ENCODE results near the gene CDK8.
A peak's percentile ranks its signal among the peaks of the same experiment; 100 is the strongest.
"Not testable (repeated sequence)": the region's sequence is repeated elsewhere in the genome, so short reads cannot be mapped to it uniquely, and the experiment has no call there.

Gene CDK8

DNA sequence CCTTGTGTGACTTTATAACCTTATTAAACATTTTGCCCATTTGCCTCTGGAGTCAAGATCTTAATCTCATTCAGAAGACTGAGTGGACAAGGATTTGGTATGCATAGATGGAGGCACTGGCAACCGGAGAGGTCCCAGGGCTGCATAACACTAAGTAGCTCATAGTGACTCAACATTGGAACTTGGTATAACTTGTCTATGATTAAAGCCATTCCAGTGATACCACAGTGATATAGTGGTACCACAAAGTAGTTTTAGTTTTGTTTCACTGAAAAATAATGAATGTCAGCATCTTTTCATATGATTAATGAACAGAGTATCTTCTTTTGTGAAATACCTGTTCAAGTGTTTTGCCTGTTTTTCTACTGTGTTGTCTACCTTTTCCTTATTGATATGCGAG lies 26.4 kb downstream of the CDK8 start:
- Histone ChIP-seq H3K4me1 (ENCODE audit: control insufficient read depth, insufficient read depth, low read length, unreplicated experiment) (no peaks in the 10 kb centered on the region), H3K27ac (ENCODE audit: low read depth, low read length) (no peak overlapping the region), H3K27me3 (ENCODE audit: insufficient read depth, low read length) (no peaks in the 10 kb centered on the region), H3K4me3 (ENCODE audit: low read depth, low read length) (no peak overlapping the region), H3K79me2 (ENCODE audit: control insufficient read depth, insufficient read depth, low read length, unreplicated experiment) (peaks cover 16% of the 10 kb centered on the region), H3K36me3 (ENCODE audit: insufficient read depth, low read length) (no peaks in the 10 kb centered on the region), H2AFZ (ENCODE audit: low read length, unreplicated experiment) (no peak overlapping the region)

DNA sequence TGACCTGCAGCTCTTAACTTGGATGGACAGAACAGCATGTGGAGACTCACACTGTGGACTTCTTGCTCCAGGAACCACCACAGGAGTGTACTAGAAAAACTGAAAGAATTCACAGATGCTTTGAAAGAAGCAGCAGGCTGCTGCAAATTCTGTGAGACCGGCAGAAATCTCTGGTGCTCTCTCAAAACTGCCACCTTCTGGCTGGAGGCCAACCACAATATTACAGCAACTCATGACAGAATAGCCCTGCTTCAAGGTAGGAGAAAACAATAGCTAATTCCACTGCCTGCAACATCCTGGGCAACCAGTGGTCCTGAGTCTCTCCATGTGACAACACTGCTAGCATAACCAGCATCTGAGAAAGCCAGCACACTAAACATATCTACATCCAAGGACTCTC lies 26.9 kb downstream of the CDK8 start:
- H3K4me3 ChIP-seq (ENCODE audit: low read depth, low read length) = no peak overlapping the region
- no peak overlapping the region for H3K27ac ChIP-seq (ENCODE audit: low read depth, low read length)
- no peak overlapping the region for H2AFZ ChIP-seq (ENCODE audit: low read length, unreplicated experiment)
- H3K27me3 ChIP-seq (ENCODE audit: insufficient read depth, low read length) = no peaks in the 10 kb centered on the region
- peaks cover 16% of the 10 kb centered on the region for H3K79me2 ChIP-seq (ENCODE audit: control insufficient read depth, insufficient read depth, low read length, unreplicated experiment)
- no peaks in the 10 kb centered on the region for H3K36me3 ChIP-seq (ENCODE audit: insufficient read depth, low read length)
- H3K4me1 ChIP-seq (ENCODE audit: control insufficient read depth, insufficient read depth, low read length, unreplicated experiment) = no peaks in the 10 kb centered on the region

DNA sequence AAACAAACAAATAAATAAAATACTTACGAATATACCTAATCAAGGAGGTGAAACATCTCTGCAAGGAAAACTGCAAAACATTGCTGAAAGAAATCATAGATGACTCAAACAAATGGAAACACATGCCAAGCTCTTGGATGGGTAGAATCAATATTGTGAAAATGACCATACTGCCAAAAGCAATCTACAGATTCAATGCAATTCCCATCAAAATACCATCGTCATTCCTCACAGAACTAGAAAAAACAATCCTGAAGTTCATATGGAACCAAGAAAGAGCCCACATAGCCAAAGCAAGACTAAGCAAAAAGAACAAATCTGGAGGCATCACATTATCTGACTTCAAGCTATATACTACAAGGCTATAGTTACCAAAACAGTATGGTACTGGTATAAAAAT lies 32.0 kb downstream of the CDK8 start:
- not testable (repeated sequence) for H3K79me2 ChIP-seq (ENCODE audit: control insufficient read depth, insufficient read depth, low read length, unreplicated experiment); H3K27ac ChIP-seq (ENCODE audit: low read depth, low read length); H2AFZ ChIP-seq (ENCODE audit: low read length, unreplicated experiment); H3K27me3 ChIP-seq (ENCODE audit: insufficient read depth, low read length); H3K4me1 ChIP-seq (ENCODE audit: control insufficient read depth, insufficient read depth, low read length, unreplicated experiment); H3K36me3 ChIP-seq (ENCODE audit: insufficient read depth, low read length); H3K4me3 ChIP-seq (ENCODE audit: low read depth, low read length)

DNA sequence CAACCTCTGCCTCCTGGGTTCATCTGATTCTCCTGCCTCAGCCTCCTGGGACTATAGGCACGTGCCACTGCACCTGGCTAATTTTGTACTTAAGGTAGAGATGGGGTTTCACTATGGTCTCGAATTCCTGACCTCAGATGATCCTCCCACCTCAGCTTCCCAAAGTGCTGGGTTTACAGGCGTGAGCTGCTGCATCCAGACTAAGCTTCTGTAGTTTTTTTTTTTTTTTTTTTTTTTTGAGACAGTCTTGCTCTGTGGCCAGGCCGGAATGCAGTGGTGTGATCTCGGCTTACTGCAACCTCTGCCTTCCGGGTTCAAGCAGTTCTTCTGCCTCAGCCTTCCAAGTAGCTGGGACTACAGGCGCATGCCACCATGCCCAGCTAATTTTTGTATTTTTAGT lies 34.9 kb downstream of the CDK8 start:
- not testable (repeated sequence) for H3K27ac ChIP-seq (ENCODE audit: low read depth, low read length); H2AFZ ChIP-seq (ENCODE audit: low read length, unreplicated experiment)
- peaks cover 12% of the 10 kb centered on the region for H3K79me2 ChIP-seq (ENCODE audit: control insufficient read depth, insufficient read depth, low read length, unreplicated experiment)

DNA sequence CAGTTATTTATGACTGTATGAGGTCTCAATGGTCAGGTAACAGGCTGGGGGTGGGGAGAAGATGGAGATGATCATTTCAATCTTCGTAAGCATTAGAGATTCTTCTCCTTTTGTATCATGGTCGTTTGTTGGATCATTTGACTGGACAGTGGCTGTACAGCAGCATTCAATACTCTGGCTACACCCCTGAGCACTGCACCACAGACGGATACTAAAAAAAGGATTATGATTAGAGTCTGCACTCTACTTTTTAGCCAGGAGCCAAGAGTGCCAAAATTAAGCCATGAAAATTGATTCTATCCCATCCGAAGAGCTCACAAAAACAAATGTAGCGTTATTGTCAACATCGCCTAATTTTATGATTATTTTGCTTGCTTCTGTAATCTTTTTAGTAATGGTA lies 41.9 kb downstream of the CDK8 start:
- H3K4me1 ChIP-seq (ENCODE audit: control insufficient read depth, insufficient read depth, low read length, unreplicated experiment) = peaks cover 21% of the 10 kb centered on the region
- H3K27me3 ChIP-seq (ENCODE audit: insufficient read depth, low read length) = no peaks in the 10 kb centered on the region
- H3K79me2 ChIP-seq (ENCODE audit: control insufficient read depth, insufficient read depth, low read length, unreplicated experiment) = peaks cover 36% of the 10 kb centered on the region
- H2AFZ ChIP-seq (ENCODE audit: low read length, unreplicated experiment) = no peak overlapping the region
- H3K4me3 ChIP-seq (ENCODE audit: low read depth, low read length) = no peak overlapping the region
- no peaks in the 10 kb centered on the region for H3K36me3 ChIP-seq (ENCODE audit: insufficient read depth, low read length)
- H3K27ac ChIP-seq (ENCODE audit: low read depth, low read length) = no peak overlapping the region

More for the DNA sequence above, 34.9 kb downstream of the CDK8 start:
- not testable (repeated sequence) for H3K4me1 ChIP-seq (ENCODE audit: control insufficient read depth, insufficient read depth, low read length, unreplicated experiment); H3K27me3 ChIP-seq (ENCODE audit: insufficient read depth, low read length); H3K4me3 ChIP-seq (ENCODE audit: low read depth, low read length); H3K36me3 ChIP-seq (ENCODE audit: insufficient read depth, low read length)

DNA sequence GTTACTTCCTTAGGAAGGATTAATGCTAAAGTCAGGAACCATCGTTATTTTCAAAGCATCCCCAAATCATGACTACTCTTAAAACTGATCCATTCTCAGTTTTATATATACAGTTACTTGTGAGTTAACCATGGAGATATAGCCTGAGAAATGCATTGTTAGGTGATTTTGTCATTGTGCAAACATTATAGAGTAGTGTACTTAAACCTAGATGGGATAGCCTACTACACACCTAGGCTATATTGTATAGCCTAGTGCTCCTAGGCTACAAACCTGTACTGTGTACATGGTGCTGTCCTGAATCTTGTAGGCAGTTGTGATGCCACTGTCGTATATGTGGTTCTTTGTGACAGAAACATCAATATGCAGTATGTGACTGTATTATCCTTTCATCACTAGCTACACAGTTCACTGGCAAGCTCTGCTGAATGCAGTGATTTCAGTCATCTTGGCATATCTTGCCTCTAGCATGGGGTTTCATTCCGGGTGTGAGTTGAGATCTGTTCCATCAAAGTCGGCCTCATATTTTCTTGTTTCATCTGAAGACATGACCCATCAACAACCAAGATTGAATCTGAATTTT lies 45.3 kb downstream of the CDK8 start:
- no peaks in the 10 kb centered on the region for H3K27me3 ChIP-seq (ENCODE audit: insufficient read depth, low read length)
- no peak overlapping the region for H2AFZ ChIP-seq (ENCODE audit: low read length, unreplicated experiment)
- peaks cover 46% of the 10 kb centered on the region for H3K79me2 ChIP-seq (ENCODE audit: control insufficient read depth, insufficient read depth, low read length, unreplicated experiment)

DNA sequence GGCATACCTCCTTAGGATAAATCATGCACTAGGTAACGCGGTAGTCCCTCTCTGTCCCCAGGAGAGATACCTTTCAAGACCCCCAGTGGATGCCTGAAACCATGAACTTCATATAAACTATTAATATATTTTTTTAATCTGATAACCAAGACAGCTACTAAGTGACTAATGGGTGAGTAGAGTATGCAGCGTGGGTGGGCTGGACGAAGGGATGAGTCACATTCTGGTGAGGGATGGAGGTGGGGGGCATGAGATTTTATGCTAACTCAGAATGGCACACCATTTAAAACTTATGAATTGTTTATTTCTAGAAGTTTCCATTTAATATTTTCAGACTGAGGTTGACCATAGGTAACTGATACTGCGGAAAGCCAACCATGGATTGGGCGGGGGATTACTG lies 46.2 kb downstream of the CDK8 start:
- Histone ChIP-seq H3K79me2 (ENCODE audit: control insufficient read depth, insufficient read depth, low read length, unreplicated experiment) (peaks cover 40% of the 10 kb centered on the region), H3K27me3 (ENCODE audit: insufficient read depth, low read length) (no peaks in the 10 kb centered on the region), H3K36me3 (ENCODE audit: insufficient read depth, low read length) (no peaks in the 10 kb centered on the region), H2AFZ (ENCODE audit: low read length, unreplicated experiment) (no peak overlapping the region), H3K4me1 (ENCODE audit: control insufficient read depth, insufficient read depth, low read length, unreplicated experiment) (peaks cover 26% of the 10 kb centered on the region), H3K27ac (ENCODE audit: low read depth, low read length) (peak overlapping the region; percentile 46), H3K4me3 (ENCODE audit: low read depth, low read length) (no peak overlapping the region)

More for the DNA sequence above, 45.3 kb downstream of the CDK8 start:
- Histone ChIP-seq H3K4me1 (ENCODE audit: control insufficient read depth, insufficient read depth, low read length, unreplicated experiment) (peaks cover 26% of the 10 kb centered on the region), H3K27ac (ENCODE audit: low read depth, low read length) (peak overlapping the region; percentile 8; the same call in 1 of the 2 replicates), H3K36me3 (ENCODE audit: insufficient read depth, low read length) (no peaks in the 10 kb centered on the region), H3K4me3 (ENCODE audit: low read depth, low read length) (no peak overlapping the region)

DNA sequence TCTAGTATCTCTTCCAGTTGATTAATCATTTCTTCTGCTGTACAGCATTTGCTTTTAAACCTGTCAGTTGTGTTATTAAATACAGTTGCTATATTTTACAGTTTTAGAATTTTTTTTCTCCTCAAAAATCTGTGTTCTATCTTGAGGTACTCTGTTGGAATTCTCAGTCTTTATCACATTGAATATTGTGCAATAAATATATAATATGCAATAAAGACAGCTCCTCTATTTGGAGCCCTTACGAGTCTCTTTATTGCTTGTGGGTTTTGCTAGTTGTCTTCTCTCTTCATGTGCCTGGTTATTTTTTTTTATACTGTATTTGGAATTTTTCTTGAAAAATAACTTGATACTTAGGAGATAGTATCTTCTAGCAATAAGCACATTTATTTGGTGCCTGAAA lies 51.7 kb downstream of the CDK8 start:
- Histone ChIP-seq H3K4me3 (ENCODE audit: low read depth, low read length) (no peak overlapping the region), H3K79me2 (ENCODE audit: control insufficient read depth, insufficient read depth, low read length, unreplicated experiment) (peaks cover 41% of the 10 kb centered on the region), H2AFZ (ENCODE audit: low read length, unreplicated experiment) (no peak overlapping the region), H3K36me3 (ENCODE audit: insufficient read depth, low read length) (no peaks in the 10 kb centered on the region), H3K4me1 (ENCODE audit: control insufficient read depth, insufficient read depth, low read length, unreplicated experiment) (peaks cover 6% of the 10 kb centered on the region), H3K27ac (ENCODE audit: low read depth, low read length) (no peak overlapping the region), H3K27me3 (ENCODE audit: insufficient read depth, low read length) (no peaks in the 10 kb centered on the region)

DNA sequence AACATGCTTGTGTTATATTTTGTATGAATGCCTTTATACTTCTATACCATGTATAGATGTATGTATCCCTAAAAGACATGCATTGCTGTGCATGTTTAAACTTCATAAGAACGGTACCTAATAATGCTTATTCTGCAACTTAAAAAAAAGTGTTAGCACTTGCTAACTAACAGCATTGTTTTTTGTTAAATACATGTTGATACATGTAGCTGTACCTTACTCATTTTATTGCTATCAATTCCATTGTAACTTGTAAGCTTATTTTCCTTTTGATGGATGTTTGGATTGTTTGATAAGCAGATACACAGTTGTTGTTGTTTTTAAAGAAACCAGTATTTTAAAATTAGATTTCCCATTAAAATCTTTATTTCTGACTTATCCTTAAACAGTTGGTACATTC lies 53.8 kb downstream of the CDK8 start:
- no peak overlapping the region for H3K27ac ChIP-seq (ENCODE audit: low read depth, low read length)
- peaks cover 33% of the 10 kb centered on the region for H3K79me2 ChIP-seq (ENCODE audit: control insufficient read depth, insufficient read depth, low read length, unreplicated experiment)
- H3K4me3 ChIP-seq (ENCODE audit: low read depth, low read length) = no peak overlapping the region

DNA sequence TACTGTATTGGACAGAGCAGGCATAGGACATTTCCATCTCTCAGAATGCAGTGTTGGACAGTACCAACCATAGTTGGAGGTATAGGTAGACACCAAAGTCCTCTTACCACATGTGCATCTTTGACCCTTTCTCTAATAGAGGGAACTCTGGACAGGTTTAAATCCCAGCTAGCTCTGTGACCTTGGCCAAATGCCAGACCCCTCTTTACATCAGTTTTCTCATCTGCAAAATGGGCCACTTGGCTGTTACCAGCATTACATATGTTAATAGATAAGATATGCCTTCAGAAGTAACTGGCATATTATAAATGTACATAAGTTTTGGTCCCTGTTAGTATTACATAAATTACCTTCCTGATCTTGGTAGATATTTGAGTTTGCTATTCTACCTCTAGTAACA lies 54.3 kb downstream of the CDK8 start:
- no peak overlapping the region for H3K4me3 ChIP-seq (ENCODE audit: low read depth, low read length)
- peaks cover 34% of the 10 kb centered on the region for H3K79me2 ChIP-seq (ENCODE audit: control insufficient read depth, insufficient read depth, low read length, unreplicated experiment)
- H3K27me3 ChIP-seq (ENCODE audit: insufficient read depth, low read length) = no peaks in the 10 kb centered on the region
- no peak overlapping the region for H2AFZ ChIP-seq (ENCODE audit: low read length, unreplicated experiment)
- H3K4me1 ChIP-seq (ENCODE audit: control insufficient read depth, insufficient read depth, low read length, unreplicated experiment) = no peaks in the 10 kb centered on the region
- no peaks in the 10 kb centered on the region for H3K36me3 ChIP-seq (ENCODE audit: insufficient read depth, low read length)
- H3K27ac ChIP-seq (ENCODE audit: low read depth, low read length) = no peak overlapping the region

More for the DNA sequence above, 53.8 kb downstream of the CDK8 start:
- Histone ChIP-seq H2AFZ (ENCODE audit: low read length, unreplicated experiment) (no peak overlapping the region), H3K4me1 (ENCODE audit: control insufficient read depth, insufficient read depth, low read length, unreplicated experiment) (no peaks in the 10 kb centered on the region), H3K27me3 (ENCODE audit: insufficient read depth, low read length) (no peaks in the 10 kb centered on the region), H3K36me3 (ENCODE audit: insufficient read depth, low read length) (no peaks in the 10 kb centered on the region)

DNA sequence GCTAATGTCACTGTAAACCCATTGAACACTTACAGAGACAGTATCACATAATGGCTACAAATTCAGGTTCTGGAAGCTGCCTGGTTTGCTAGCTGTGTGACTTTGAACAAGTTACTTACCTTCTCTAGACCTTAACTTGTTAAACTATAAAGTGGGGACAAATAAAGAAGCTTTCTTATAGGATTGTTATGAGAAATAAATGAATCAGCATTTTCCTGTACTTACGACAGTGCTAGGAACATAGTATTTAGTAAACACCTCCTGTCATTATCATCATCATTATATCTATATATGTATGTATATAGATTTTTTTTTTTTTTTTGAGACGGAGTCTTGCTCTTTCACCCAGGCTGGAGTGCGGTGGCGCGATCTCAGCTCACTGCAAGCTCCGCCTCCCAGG lies 54.9 kb downstream of the CDK8 start:
- H3K36me3 ChIP-seq (ENCODE audit: insufficient read depth, low read length) = no peaks in the 10 kb centered on the region
- H3K79me2 ChIP-seq (ENCODE audit: control insufficient read depth, insufficient read depth, low read length, unreplicated experiment) = peaks cover 32% of the 10 kb centered on the region
- no peak overlapping the region for H2AFZ ChIP-seq (ENCODE audit: low read length, unreplicated experiment)
- no peaks in the 10 kb centered on the region for H3K4me1 ChIP-seq (ENCODE audit: control insufficient read depth, insufficient read depth, low read length, unreplicated experiment)
- H3K27ac ChIP-seq (ENCODE audit: low read depth, low read length) = no peak overlapping the region
- no peak overlapping the region for H3K4me3 ChIP-seq (ENCODE audit: low read depth, low read length)
- H3K27me3 ChIP-seq (ENCODE audit: insufficient read depth, low read length) = no peaks in the 10 kb centered on the region

All from ACC112 (cell line).